H1 (cell line): ENCODE results near the gene PLCB1.

Experiments
- CEBPB ChIP-seq: IDR thresholded peaks from 2 replicates; pipeline ENCODE4 v1.6.1; 2012; ENCODE audit warnings: low read depth, low read length
- CTCF ChIP-seq, 3 experiments: IDR thresholded peaks; 1 replicate in 2 of 3; 2 replicates in 1 of 3; pipeline versions ENCODE4 v1.5.1 to v1.6.1; 2011; ENCODE audit warnings: low read length in 3 of 3, mild to moderate bottlenecking in 3 of 3, inconsistent platforms in 2 of 3, low read depth in 1 of 3, moderate library complexity in 1 of 3; ENCODE audit not compliant: insufficient read depth in 1 of 3; ENCODE audit errors: control extremely low read depth in 1 of 3
- JUND ChIP-seq: IDR thresholded peaks from 2 replicates; pipeline ENCODE4 v1.6.1; 2011; ENCODE audit warnings: mild to moderate bottlenecking, improper control_type of control experiment, low read length
- POLR2A ChIP-seq, 2 experiments: IDR thresholded peaks; 1 replicate in 1 of 2; 2 replicates in 1 of 2; pipeline ENCODE4 v1.6.1; 2011; ENCODE audit warnings: low read depth in 2 of 2, low read length in 2 of 2, mild to moderate bottlenecking in 2 of 2; ENCODE audit errors: control extremely low read depth in 1 of 2
- ZNF274 ChIP-seq: IDR thresholded peaks from 2 replicates; pipeline ENCODE4 v1.7.0; 2012; ENCODE audit warnings: low read length, borderline replicate concordance; ENCODE audit errors: extremely low read depth

GRCh38 chr20:8372824-8373380, 240.8 kb downstream of the PLCB1 start:
- no peak for TF ChIP-seq CTCF (IDR thresholded peaks at IDR 0.05; ENCODE audit: control extremely low read depth in 1 of 3, insufficient read depth in 1 of 3, low read depth in 1 of 3, low read length in 3 of 3)
- no peak for TF ChIP-seq JUND
- no peak for TF ChIP-seq CEBPB
- TF ChIP-seq POLR2A (IDR thresholded peaks at IDR 0.05; ENCODE audit: control extremely low read depth in 1 of 2, low read depth in 2 of 2, low read length in 2 of 2): no peak
- TF ChIP-seq ZNF274: no peak
